H1 (cell line): ENCODE data around the gene DENND2A. TPM values are rescaled to one million over a fixed set of nuclear protein-coding genes. Genes with fewer than 3 reads are reported as not detected.

Source experiments
- ASH2L ChIP-seq: fragments of 200-600, 300-600 bp; sonication (generic); IDR thresholded peaks from one replicate; pipeline ENCODE4 v1.7.1; 2017; ENCODE audit warnings: low read length
- BCL11A ChIP-seq, 2 experiments: IDR thresholded peaks; one replicate each; pipeline ENCODE4 v1.6.1; 2011; ENCODE audit warnings: low read depth in 2 of 2, low read length in 2 of 2, mild to moderate bottlenecking in 2 of 2
- CHD2 ChIP-seq: IDR thresholded peaks from 2 replicates; pipeline ENCODE4 v1.6.1; 2012; ENCODE audit warnings: low read length, improper control_type of control experiment
- CTCF ChIP-seq, 3 experiments: IDR thresholded peaks; 1 replicate in 2 of 3; 2 replicates in 1 of 3; pipeline versions ENCODE4 v1.5.1 to v1.6.1; 2011; ENCODE audit warnings: low read length in 3 of 3, mild to moderate bottlenecking in 3 of 3, inconsistent platforms in 2 of 3, low read depth in 1 of 3, moderate library complexity in 1 of 3; ENCODE audit not compliant: insufficient read depth in 1 of 3; ENCODE audit errors: control extremely low read depth in 1 of 3
- EZH2 ChIP-seq: fragments of 200-600 bp; sonication (generic); IDR thresholded peaks from 2 replicates; pipeline ENCODE4 v1.7.1; 2012; ENCODE audit warnings: low read depth, mild to moderate bottlenecking, moderate library complexity, low read length, inconsistent platforms; ENCODE audit not compliant: severe bottlenecking
- HDAC6 ChIP-seq: IDR thresholded peaks from one replicate; pipeline ENCODE4 v1.7.1; 2012; ENCODE audit warnings: low read depth, mild to moderate bottlenecking, inconsistent platforms, low read length, moderate library complexity
- JUN ChIP-seq: IDR thresholded peaks from 2 replicates; pipeline ENCODE4 v1.6.1; 2011; ENCODE audit warnings: low read depth, mild to moderate bottlenecking, improper control_type of control experiment, low read length
- JUND ChIP-seq: IDR thresholded peaks from 2 replicates; pipeline ENCODE4 v1.6.1; 2011; ENCODE audit warnings: mild to moderate bottlenecking, improper control_type of control experiment, low read length
- RXRA ChIP-seq: IDR thresholded peaks from 2 replicates; pipeline ENCODE4 v1.6.1; 2011; ENCODE audit warnings: low read depth, mild to moderate bottlenecking, low read length, moderate library complexity; ENCODE audit not compliant: insufficient read depth
- SIX5 ChIP-seq: IDR thresholded peaks from 2 replicates; pipeline ENCODE4 v1.6.1; 2011; ENCODE audit warnings: mild to moderate bottlenecking, low read depth, low read length
- SP4 ChIP-seq: IDR thresholded peaks from 2 replicates; pipeline ENCODE4 v1.6.1; 2012; ENCODE audit warnings: low read length, inconsistent platforms
- ZNF274 ChIP-seq: IDR thresholded peaks from 2 replicates; pipeline ENCODE4 v1.7.0; 2012; ENCODE audit warnings: low read length, borderline replicate concordance; ENCODE audit errors: extremely low read depth
- polyA plus RNA-seq, 7 experiments: library from polyadenylated mRNA; depleted of rRNA in 3 of 7; stranded (reverse) in 5 of 7; unstranded in 2 of 7; fragments of >200 nt in 5 of 7; fragments of 200-250 nt in 2 of 7; gene quantifications; 1 replicate in 5 of 7; 2 replicates in 1 of 7; 4 replicates in 1 of 7; pipeline versions ENCODE4 v1.2.1 to v1.2.3, GENCODE V29; 2011 to 2013; ENCODE audit warnings: missing spikeins in 2 of 7, mixed read lengths in 2 of 7
- total RNA-seq: library from RNA; stranded (reverse); fragmentation: NEBNext Ultra II Directional; extraction: Animal tissue kit (Norgen Biotek cat#: 25700); gene quantifications from 2 replicates; pipeline ENCODE4 v1.2.1, GENCODE V29; 2021

DENND2A gene
- total and polyA plus RNA-seq, 2 of the 8 experiments (the other 6 are each of a cell fraction or from before 2014, with no cell fraction given) = 5.0 to 13.0 TPM

DNA sequence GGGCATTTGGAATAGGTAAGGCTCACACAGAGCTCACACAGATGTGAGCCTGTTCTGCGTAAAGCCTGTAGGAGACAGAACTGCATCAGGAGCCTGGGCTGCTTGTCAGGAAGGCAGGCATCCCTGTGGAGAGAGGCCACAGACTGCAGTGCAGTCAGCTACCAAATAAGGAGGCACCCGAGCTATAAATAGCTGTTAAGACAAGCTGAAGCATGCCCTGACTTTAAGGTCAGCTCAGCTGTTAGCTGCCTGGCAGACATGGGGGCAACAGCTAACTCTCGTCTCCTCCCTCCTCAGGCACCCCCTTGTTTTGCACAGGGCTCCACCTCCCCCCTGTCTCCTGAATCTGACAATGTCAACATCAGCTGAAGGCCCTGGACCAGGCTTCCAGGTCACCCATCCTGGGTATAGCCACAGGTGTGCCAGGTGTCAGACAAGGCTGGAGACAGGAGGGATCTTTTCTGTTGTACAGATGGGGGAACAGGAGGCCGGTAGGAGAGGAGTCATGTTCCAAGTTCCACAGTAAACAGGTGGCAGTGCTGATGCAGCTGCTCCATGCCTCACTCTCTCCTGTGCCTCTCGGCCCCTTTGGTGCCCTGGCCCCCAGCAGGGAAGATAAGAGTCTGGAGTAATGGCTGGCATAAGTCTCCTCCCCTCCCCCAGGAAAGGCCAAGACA, 133.7 kb downstream of the DENND2A start (continued):
- TF ChIP-seq BCL11A (IDR thresholded peaks at IDR 0.05; ENCODE audit: low read depth in 2 of 2, low read length in 2 of 2) (no peak), SP4 (no peak), RXRA (no peak), HDAC6 (no peak), EZH2 (no peak), JUND (no peak), ZNF274 (no peak), CTCF (IDR thresholded peaks at IDR 0.05; ENCODE audit: control extremely low read depth in 1 of 3, insufficient read depth in 1 of 3, low read depth in 1 of 3, low read length in 3 of 3) (peak in 1 of 3 experiments; percentile 25; a peak in 1 of 4 replicates), SIX5 (no peak), CHD2 (no peak), ASH2L (peak; percentile 26), JUN (no peak)
